AG09319 (cell line): ENCODE data around the gene CMBL.
"Not testable (repeated sequence)": the region's sequence is repeated elsewhere in the genome, so short reads cannot be mapped to it uniquely, and the experiment has no call there.

Source experiments
- DNase-seq: peaks from one replicate; pipeline ENCODE4 v3.0.0-alpha.2; 2010; ENCODE audit warnings: low read depth; ENCODE audit errors: extremely low read depth
- CTCF ChIP-seq: IDR thresholded peaks from 2 replicates; pipeline ENCODE4 v1.5.1; 2011; ENCODE audit warnings: low read depth, mild to moderate bottlenecking, inconsistent platforms, low read length, moderate library complexity

The CMBL gene

GRCh38 chr5:10351199-10351905 is 43.6 kb upstream of the CMBL start:
- DNase-seq: no peak
- TF ChIP-seq CTCF: no peak

GRCh38 chr5:10348258-10348657 is 40.6 kb upstream of the CMBL start:
- no peak for DNase-seq

GRCh38 chr5:10344461-10345106 is 36.9 kb upstream of the CMBL start:
- not testable (repeated sequence) for DNase-seq

More at GRCh38 chr5:10348258-10348657, 40.6 kb upstream of the CMBL start:
- no peak for TF ChIP-seq CTCF

GRCh38 chr5:10343486-10343885 is 35.8 kb upstream of the CMBL start:
- DNase-seq: no peak
- no peak for TF ChIP-seq CTCF

GRCh38 chr5:10339958-10340357 is 32.3 kb upstream of the CMBL start:
- no peak for TF ChIP-seq CTCF
- no peak for DNase-seq

GRCh38 chr5:10339058-10339811 is 31.5 kb upstream of the CMBL start:
- DNase-seq: no peak
- no peak for TF ChIP-seq CTCF

- TF ChIP-seq CTCF: no peak
- DNase-seq: no peak
Measured at GRCh38 chr5:10338686-10339057, 31.0 kb upstream of the CMBL start.
